RWPE1 (cell line): ENCODE measurements around the gene NFIB.

Source experiments
- CTCF ChIA-PET: fragments of 350-600 bp; sonication (Branson Sonifier 250); formaldehyde crosslinking; extraction: SDS; loops from one replicate; lab custom pipeline; 2021; lab: Yijun Ruan, JAX
- POLR2A ChIA-PET: fragments of 400-600 bp; formaldehyde crosslinking; extraction: SDS; loops from one replicate; lab custom pipeline; 2020; ENCODE audit warnings: antibody characterized with exemption; ENCODE audit not compliant: low non-redundant PET; lab: Yijun Ruan, JAX
- DNase-seq: peaks from one replicate; pipeline ENCODE4 v3.0.0; 2012; ENCODE audit warnings: low spot score
- H3K27ac ChIP-seq: fragments of 450-650 bp; 2 replicates; pipeline ENCODE4 v1.5.1; 2017
- TF ChIP-seq, protein P1 (sequence below): fragments of 450-650 bp; conservative IDR thresholded peaks from 2 replicates; pipeline ENCODE4 v1.5.1; 2017; ENCODE audit warnings: low read depth, mild to moderate bottlenecking

The NFIB gene

DNA sequence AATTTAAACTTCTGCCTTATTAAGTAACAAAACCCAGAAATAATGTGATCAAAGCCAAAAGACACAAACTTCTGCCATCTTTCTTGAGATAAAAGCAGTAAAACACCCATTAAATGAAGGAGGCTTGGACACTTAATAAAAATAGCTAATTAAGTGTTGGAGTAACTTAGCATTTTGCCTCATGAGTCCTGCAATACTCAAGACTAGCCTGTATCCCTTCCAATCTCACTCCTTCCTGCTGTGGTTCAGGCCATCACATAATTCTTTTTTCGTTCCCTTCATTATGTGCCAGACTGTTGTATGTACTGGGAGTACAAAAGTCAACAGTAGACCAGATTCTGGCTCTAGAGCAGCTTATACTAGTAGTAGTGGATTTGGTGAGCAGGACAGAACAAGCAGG lies 250.2 kb downstream of the NFIB start:
- no peak overlapping the region for H3K27ac ChIP-seq
- TF ChIP-seq, protein P1, sequence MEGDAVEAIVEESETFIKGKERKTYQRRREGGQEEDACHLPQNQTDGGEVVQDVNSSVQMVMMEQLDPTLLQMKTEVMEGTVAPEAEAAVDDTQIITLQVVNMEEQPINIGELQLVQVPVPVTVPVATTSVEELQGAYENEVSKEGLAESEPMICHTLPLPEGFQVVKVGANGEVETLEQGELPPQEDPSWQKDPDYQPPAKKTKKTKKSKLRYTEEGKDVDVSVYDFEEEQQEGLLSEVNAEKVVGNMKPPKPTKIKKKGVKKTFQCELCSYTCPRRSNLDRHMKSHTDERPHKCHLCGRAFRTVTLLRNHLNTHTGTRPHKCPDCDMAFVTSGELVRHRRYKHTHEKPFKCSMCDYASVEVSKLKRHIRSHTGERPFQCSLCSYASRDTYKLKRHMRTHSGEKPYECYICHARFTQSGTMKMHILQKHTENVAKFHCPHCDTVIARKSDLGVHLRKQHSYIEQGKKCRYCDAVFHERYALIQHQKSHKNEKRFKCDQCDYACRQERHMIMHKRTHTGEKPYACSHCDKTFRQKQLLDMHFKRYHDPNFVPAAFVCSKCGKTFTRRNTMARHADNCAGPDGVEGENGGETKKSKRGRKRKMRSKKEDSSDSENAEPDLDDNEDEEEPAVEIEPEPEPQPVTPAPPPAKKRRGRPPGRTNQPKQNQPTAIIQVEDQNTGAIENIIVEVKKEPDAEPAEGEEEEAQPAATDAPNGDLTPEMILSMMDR = no peak
- ChIA-PET CTCF (interaction anchor here (0.7 kb wide), 1 partner anchor 705 kb away, joined by 4 read pairs; no protein-coding TSS in a partner anchor), POLR2A (no interaction called here)
- no peak for DNase-seq

DNA sequence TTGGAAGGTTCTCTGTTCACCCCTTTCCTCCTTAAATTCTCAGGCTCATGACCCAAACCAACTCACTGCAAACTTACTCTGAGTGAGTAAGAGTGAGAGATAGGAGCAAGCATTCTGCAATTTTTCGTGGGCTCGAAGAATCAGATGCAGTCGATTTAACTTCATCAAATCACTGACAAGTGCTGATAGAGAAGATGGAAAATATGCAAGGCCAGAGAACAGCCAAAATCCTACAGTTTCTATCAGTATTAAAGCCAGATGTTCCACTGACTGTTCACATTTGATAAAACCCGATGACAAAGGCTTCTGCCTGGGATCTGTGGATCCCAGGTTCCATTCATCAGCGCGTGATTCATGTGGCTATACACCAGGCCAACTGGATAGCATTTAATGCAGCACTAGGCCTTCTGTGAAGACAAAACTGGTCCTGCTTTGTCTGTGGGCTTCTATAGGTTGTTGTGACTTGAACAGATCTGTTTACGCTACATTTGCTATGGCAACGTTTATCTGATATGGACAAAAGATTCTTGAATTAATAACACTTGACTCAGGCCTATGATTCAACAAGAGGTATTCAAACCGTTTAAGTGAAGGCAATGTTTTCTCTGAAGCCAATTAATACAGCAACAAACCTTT lies 251.2 kb downstream of the NFIB start:
- POLR2A ChIA-PET = no interaction called here
- peak; percentile 62 for DNase-seq
- TF ChIP-seq, protein P1 = no peak
- no peak overlapping the region for H3K27ac ChIP-seq
- CTCF ChIA-PET = no interaction called here

DNA sequence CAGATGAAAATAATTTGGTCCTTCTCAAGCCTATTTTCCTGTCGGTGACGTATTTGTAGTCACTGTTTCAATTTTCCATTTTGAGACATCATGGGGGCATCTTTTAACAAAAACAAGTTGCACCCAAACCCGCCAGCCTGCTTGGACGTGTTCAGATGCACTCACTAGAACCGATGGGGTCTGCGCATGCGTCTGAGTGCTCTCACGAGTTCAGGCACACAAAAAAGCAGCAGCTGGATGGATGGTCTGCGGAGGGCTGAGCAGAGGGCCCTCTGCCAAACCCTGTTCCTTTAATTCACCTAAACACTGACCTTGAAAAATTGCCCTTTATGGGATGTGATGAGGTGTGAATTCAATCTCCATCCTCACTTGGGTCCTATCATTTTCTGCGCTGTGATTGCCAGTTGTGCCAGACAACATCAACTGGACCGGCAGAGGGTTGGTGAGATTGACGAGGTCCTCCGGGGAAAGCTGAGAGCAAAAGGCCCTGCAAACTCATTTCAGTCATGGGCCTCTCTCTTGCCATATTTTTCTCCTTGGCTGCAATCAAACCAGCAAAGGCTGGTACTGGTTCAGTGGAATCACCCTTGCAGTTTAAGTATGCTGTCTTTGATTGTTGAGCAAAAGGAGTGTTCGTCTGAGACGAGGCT lies 251.9 kb downstream of the NFIB start:
- CTCF ChIA-PET = no interaction called here
- H3K27ac ChIP-seq = no peak overlapping the region
- TF ChIP-seq, protein P1 = no peak

DNA sequence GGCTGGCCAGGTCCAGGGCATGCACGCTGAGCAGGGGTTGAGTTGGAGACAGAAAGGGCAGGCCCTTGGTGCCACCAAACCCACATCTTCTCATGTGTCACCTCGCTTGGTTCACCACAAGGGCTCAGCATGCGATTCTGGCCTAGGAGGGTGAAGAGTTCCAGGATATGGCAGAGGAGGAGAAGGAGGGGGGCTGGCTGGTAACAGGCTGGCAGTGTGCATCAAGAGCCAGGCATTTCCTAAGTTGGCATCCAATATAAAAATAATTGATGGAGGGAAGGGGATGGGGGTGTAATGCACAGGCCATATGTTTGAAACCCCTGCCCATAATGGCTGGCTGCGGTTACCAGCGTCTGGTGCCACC lies 255.6 kb downstream of the NFIB start:
- TF ChIP-seq, protein P1 = no peak
- CTCF ChIA-PET = no interaction called here
- H3K27ac ChIP-seq = no peak overlapping the region
- no peak for DNase-seq
- POLR2A ChIA-PET = no interaction called here

More for the DNA sequence above, 251.9 kb downstream of the NFIB start:
- no peak for DNase-seq
- POLR2A ChIA-PET = no interaction called here

GRCh38 chr9:14057368-14058324 lies 256.3 kb downstream of the NFIB start:
- ChIA-PET CTCF (no interaction called here), POLR2A (no interaction called here)
- H3K27ac ChIP-seq = no peak overlapping the region
- TF ChIP-seq, protein P1 = no peak
- no peak for DNase-seq

GRCh38 chr9:14056316-14056861 lies 257.6 kb downstream of the NFIB start:
- H3K27ac ChIP-seq = no peak overlapping the region
- TF ChIP-seq, protein P1 = no peak
- POLR2A ChIA-PET = no interaction called here
- CTCF ChIA-PET = no interaction called here
- no peak for DNase-seq
